PFSK-1 (cell line): ENCODE measurements around the gene TANGO6.

Experiments used
- FOXP2 ChIP-seq: optimal IDR thresholded peaks from 2 replicates; pipeline ENCODE3; 2011; ENCODE audit warnings: borderline replicate concordance, control low read depth, inconsistent platforms; ENCODE audit not compliant: insufficient read depth; ENCODE audit errors: extremely low read length, extremely low read depth
- POLR2AphosphoS5 ChIP-seq: IDR thresholded peaks from 2 replicates; pipeline ENCODE4 v1.6.1; 2012; ENCODE audit warnings: low read depth, mild to moderate bottlenecking, control low read depth, low read length, moderate library complexity
- REST ChIP-seq, 2 experiments: IDR thresholded peaks; 2 replicates each; pipeline versions ENCODE4 v1.6.1 to v1.8.0; 2011 to 2012; ENCODE audit warnings: low read depth in 2 of 2, low read length in 2 of 2, control low read depth in 1 of 2, inconsistent platforms in 1 of 2, mild to moderate bottlenecking in 1 of 2, moderate library complexity in 1 of 2; ENCODE audit not compliant: insufficient read depth in 1 of 2
- SIN3A ChIP-seq: IDR thresholded peaks from 2 replicates; pipeline ENCODE4 v1.6.1; 2012; ENCODE audit warnings: mild to moderate bottlenecking, low read length, moderate library complexity, borderline replicate concordance; ENCODE audit not compliant: insufficient read depth
- TAF1 ChIP-seq: IDR thresholded peaks from 2 replicates; pipeline ENCODE4 v1.6.1; 2012; ENCODE audit warnings: low read length, control low read depth, borderline replicate concordance; ENCODE audit not compliant: insufficient read depth

The TANGO6 gene

GRCh38 chr16:68972720-68973119 lies 129.4 kb downstream of the TANGO6 start:
- TF ChIP-seq POLR2AphosphoS5, result no peak
- no peak for TF ChIP-seq TAF1
- no peak for TF ChIP-seq SIN3A
- TF ChIP-seq FOXP2, result no peak
- TF ChIP-seq REST (IDR thresholded peaks at IDR 0.05; ENCODE audit: insufficient read depth in 1 of 2, low read depth in 2 of 2, low read length in 2 of 2), result no peak

- TF ChIP-seq SIN3A (no peak), POLR2AphosphoS5 (no peak), TAF1 (no peak), FOXP2 (no peak), REST (IDR thresholded peaks at IDR 0.05; ENCODE audit: insufficient read depth in 1 of 2, low read depth in 2 of 2, low read length in 2 of 2) (no peak)
Observed at GRCh38 chr16:68973611-68974120, 130.3 kb downstream of the TANGO6 start.

- no peak for TF ChIP-seq REST (IDR thresholded peaks at IDR 0.05; ENCODE audit: insufficient read depth in 1 of 2, low read depth in 2 of 2, low read length in 2 of 2)
- TF ChIP-seq FOXP2, result no peak
Observed at GRCh38 chr16:68978303-68978954, 135.1 kb downstream of the TANGO6 start.

- TF ChIP-seq SIN3A, result no peak
- TF ChIP-seq FOXP2, result no peak
- no peak for TF ChIP-seq TAF1
- no peak for TF ChIP-seq POLR2AphosphoS5
- TF ChIP-seq REST (IDR thresholded peaks at IDR 0.05; ENCODE audit: insufficient read depth in 1 of 2, low read depth in 2 of 2, low read length in 2 of 2), result no peak
Observed at GRCh38 chr16:68980695-68981315, 137.5 kb downstream of the TANGO6 start.
